Measurements from ENCODE around the gene IL19. TPM values are rescaled to one million over a fixed set of nuclear protein-coding genes. Genes with fewer than 3 reads are reported as not detected.
"Not testable (repeated sequence)": the region's sequence is repeated elsewhere in the genome, so short reads cannot be mapped to it uniquely, and the experiment has no call there.

IL19 gene
- polyA plus RNA-seq, 12 donors: not detected

DNA sequence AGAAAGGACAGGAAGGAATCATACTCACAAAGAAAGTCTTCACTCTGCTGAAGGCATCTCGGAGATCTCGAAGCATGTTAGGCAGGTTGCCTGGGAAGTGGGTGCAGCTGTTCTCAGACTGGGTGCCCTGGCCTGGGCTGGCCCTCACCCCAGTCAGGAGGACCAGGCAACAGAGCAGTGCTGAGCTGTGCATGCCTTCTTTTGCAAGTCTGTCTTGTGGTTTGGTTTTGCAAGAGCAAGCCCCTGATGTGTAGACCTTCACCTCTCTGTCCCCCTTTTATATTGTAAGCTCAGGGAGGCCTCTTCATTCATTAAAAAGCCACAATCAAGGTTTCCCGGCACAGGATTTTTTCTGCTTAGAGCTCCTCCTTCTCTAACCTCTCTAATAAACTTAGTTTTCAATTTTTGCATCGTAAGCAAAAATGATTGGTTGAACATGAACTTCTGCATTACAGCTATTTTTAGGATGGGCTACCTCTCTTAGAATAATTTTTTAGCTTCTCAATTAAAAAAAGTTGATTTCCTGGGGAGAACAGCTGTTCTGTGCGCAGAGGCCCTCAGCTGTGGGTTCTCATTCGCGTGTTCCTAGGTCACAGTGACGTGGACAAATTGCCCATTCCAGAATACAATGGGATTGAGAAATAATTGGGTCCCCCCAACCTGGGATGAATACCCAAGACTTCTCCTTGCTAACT is 1.8 kb downstream of the IL19 start, which contains the start of gene IL10:
Gene IL10 (minus strand): TSS at position 252 of the 695 bp plus-strand sequence. CDS start 59 bp downstream, at position 193.
- no peak for DNase-seq

DNA sequence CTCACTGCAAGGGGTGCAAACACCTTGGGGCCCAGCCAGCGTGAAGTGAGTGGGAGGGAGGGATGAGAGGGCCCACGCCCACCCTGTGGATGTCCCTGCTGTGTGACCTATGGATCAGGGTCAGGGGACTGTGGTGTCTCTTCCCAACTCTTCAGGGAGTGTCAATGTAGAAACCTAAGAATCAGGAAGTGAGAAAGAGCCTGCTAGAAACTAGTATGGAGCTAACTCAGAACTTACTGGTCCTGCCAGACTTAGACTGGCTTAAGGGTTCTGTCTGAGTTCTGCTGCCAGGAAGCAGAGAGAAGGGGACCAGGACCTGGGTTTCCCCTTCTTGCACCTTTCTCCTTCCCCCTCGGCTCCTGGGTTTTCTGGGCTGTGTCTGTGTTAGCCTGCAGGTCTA is 3.5 kb downstream of the IL19 start:
- DNase-seq: no peak

DNA sequence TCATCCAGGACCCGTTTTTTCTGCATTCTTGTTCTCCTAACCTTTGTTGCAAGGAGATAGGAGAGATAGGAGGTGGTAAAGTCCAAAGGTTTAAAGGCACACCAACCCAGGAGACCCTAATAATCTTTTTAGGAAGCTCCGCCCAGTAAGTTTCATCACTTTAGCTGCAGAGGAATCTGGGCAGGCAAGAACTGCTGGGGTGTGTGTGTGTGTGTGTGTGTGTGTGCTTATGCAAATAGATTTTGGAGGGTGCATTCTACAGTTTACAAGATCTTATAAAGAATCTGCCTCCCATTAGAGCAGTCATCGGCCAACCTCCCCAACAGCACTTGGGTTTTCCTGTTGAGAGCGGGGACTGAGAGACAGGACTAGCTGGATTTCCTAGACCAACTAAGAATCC is 5.7 kb downstream of the IL19 start:
- no peak for DNase-seq

DNA sequence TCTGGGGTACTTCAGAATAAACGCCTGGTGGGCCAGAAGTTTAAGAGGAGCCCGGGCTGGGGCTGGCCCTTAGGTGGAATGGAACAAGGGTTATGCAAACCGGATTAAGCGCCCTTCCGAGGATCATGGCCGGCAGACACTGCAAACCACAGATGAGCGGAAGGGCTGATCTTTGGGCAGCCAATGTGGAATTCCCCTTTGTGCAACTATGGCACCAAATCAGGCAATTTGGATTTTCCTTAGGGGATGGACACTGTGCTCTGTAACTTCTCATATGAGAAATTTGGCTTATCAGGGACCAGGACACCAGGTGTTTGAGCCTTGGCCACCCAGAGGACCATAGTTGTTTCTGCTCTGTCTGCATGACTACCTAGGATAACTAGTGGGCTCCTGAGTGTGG is 7.5 kb downstream of the IL19 start:
- DNase-seq: no peak

DNA sequence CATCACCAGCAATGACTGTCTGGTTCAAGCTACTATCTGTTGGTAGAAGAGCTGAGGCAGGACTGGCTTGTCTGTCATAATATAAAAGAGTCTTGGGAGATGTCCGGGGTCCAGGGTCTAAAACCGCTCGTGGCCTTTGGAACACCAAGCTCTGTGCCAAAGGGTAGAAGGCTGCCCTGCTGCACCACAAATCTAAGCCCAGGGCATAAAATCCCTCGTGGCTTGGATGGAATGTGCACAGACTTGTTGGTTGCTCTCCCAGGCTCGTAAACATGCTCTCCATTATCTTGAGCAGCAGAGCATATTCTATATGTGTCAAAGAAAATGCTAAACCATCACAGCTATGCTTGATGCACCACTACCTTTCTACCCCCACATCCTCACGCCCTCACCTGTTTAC is 8.3 kb downstream of the IL19 start:
- DNase-seq: not testable (repeated sequence)

DNA sequence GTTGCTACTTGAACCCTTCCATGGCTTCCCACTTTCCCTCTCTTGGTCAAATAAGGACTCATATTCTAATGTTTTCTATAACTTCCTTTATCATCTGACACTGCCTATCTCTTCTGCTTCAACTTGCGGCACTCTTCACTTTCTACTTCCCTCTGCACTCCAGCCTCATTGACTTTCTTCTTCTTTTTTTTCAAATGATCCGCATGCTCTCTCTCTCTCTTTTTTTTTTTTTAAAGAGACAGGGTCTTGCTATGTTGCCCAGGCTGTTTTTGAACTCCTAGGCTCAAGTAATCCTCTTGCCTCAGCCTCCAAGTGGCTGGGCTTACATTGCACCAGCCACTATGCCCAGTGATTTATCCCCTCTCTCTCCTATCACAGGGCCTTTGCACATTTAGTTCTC is 9.1 kb downstream of the IL19 start:
- no peak for DNase-seq

DNA sequence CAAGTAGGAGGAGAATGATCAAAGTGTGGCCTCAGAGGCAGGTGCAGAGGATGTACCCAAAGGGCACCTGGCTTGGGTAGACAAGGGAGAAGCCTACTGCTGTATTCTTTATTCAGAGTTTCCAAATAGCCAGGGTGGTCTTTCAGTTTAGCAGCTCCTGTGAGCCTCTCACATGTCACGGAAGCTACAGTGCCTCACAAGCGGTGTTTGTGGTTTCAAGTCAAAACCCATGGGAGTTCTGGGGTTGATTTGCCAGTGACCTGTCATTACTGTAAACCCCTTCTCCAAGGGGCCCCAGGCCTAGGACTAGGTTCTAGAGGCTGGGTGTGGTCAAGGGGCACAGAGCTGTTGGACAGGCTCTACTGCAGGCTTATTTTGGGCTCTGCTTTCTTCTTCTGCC is 11.9 kb downstream of the IL19 start:
- DNase-seq: no peak

DNA sequence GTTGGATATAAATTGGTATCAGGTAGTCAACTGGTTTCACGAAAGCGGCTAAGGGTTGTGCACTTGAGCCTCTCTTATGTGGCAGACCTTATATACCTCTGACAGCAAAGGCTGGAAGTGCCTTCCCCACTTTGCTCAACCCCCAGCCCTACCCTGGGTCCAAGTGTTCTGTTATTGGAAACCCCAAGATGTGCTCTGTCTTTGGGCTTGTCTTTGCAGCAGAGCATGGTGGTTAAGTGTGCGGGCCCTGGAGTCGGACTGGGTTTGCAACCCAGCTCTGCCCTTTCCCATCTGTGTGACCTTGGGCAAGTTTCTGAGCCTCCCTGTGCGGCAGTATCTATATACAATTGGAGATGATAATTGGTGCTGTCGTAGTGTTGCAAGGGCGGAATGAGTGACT is 12.9 kb downstream of the IL19 start:
- no peak for DNase-seq

DNA sequence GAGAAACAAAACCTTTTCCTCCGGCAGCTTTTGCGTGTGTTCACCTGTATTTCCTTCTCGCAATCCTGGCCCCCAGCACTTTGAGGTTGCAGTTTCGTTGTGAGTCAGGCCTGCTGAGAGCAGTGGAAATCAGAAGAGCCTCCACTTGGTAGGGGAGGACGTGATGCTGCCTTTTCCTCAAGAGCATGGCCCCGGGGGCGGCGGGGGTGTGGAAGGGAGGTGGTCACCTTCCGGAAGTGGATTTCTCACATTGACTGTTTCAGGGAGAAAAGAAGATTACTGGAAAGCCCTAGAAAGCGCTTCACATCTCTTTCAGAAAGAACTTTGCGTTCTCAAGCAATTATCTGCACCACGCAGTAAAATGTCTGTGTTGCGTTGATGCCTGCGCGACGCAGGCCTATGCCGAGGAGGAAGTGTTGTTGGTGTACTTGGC is 13.9 kb downstream of the IL19 start:
- DNase-seq: no peak

DNA sequence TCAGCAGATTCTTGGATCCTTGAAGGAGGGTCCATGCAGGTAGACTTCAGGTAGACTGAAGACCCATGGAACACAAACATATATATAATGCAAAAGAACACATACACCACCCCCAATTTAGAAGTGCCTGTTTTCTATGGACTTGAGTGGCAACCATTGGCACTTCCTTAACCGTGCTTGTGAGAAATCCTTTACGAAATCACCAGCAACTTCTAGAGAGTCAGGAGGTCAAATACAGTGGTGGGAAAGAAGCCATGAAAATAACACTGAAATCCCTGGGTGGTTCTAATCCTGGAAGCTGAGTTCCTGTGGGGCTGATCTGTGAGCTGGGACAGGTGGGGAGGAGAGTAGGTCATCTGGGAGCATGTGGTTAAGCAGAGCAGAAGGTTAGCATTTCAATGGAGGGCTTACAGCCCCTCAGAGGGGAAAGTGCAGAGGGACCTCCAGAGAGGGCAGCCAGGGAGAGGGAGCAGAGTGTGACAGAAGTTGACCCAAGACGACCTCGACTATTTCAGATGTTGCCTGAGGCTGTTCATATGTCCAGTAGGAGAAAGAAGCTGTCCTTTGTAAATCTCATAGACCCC is 14.7 kb downstream of the IL19 start:
- DNase-seq: no peak

DNA sequence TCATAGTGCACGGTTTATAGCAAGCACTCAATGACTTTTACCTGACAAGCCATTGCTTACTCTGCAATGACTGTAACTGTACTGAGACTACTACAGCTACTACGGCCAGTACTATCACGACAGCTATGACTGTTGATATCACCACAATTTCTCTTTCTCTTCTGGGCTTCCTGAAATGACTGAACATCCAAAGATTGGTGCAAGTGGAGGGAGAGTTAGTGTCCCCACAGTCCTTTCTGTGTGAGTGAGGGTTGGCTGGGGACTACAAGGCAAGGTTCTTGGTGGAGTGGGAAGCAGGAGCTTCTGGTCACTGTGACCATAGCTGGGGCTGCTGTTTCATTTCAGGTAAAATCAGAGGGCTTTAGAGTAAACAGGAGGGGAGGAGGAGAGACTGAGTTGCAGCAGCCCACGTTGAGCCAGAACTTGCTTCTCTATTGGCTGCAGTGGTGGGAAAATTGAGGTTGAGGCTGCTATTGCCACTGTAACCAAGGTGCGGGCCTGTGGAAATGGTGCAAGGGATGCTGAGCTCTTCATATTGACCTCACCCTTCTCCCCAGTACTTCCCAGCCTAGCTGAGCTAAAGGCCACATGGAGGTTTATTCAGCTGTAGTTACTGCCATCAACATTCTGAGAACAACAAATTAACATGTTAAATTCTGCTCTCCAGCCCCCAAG is 15.8 kb downstream of the IL19 start:
- no peak for DNase-seq

DNA sequence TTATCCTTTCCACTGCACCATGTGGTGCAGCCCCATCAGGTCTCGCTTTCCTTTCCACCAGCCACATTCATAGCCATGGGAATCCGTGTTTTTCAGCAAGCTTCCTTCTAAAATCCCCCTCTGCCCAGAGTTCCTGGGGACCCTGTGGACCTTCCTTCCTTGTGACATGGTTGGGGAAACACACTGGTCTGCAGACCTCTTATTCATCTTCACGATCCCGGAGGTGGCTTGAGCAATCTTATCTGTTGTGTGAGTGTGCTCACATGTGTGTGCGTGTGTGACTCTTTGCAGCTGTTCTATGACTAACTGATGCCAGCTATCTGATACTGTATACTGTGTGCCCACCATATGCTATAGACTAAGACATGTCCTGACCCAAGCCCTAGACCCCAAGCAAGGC is 17.3 kb downstream of the IL19 start:
- no peak for DNase-seq

DNA sequence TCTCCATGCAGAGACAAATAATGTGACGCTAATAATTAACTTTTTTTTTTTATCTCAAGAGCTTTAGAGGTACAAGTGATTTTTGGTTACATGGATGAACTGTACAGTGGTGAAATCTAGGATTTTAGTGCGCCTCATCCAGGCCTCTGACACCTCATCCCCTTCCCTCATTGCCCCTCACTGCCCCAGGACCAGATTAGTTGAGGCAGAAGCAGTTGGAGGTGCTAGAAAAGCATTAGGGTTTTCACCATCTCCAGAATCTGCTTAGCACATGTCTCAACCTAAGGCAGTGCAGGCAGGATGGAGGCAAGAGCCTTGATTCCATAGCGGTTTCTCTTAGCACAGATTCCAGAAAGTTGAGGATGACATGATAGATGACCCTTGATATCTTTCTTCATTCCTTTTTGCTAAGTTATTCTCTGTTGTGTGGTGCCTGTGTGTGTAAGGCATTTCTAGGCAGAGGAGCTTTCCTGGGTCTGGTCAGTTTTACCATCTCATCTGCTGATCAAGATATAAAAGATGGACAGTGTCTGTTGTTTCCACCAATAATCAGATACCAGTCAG is 18.0 kb downstream of the IL19 start:
- DNase-seq: no peak

DNA sequence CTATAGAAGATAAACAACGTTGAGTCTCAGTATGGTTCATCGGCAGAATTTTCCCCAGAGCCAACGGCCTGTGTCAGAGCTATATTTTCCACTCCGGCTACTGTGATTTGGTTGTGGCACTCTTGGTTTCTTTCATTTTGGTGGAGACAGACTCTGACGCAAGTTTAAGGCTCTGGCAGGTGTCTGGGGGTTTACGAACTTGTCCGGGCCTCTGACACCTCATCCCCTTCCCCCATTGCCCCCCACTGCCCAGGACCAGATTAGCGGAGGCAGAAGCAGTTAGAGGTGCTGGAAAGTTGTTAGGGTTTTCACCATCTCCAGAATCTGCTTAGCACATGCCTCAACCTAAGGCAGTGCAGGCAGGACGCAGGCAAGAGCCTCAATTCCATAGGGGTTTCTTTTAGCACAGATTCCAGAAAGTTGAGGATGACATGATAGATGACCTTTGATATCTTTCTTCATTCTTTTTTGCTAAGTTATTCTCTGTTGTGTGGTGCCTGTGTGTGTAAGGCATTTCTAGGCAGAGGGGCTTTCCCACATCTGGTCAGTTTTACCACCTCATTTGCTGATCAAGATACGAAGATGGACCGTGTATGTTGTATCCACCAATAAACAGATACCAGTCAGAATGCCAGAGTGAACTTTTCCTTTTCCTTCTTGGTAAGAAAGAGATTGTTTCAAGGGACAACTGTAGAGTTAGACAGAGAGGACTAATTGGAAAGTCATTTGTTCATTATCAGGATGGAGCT is 20.1 kb downstream of the IL19 start:
- no peak for DNase-seq

DNA sequence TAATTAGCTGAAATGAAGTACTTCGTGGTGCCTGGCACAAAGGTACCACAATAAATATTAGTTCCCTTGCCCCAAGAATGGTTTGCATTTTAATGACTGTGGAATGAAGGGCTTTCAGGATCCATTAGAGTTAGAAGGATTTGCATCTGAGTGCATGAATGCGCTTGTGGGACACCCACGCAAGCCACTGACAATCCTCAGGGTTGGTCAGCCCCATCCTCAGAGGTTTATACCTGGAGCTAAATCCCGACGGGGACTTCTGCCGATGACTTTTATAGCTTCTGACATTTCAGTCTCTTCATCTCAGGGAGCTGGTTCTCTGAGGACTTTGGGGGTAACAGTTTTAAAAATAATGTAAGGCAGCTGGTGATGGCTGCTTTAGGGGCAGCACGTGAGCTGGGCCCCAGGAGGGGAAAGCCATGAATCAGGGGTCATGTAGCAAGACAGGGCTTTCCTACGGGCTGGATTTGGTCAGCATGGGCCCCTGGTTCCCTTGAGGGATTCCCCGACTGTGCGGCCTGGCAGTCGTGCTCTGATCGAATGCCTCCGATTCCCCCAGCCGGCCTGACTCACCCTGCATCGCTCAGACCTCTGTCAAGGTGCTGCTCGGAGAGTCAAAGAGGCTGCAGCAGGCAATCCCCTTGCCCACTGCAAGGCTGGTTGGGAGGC is 22.5 kb downstream of the IL19 start:
- DNase-seq: no peak

DNA sequence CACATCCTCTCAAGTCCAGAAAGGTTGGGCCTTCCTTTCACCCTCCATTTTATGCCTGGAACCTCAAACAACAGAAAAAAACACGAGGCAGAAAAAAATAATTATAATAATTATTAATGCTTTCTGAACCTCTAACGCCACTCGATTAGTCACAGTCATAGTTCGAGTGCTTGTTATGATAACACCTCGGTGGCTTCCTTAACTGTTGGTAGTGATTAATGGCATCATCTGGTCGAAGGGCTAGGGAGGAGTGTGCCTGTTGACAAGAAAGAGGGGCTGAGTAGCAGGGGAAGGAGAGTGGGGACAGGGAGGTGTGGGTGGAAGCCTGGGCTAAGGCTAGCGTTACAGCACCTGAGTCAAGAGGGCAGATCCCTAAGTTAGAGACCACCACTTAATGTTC is 23.0 kb downstream of the IL19 start:
- DNase-seq: no peak

DNA sequence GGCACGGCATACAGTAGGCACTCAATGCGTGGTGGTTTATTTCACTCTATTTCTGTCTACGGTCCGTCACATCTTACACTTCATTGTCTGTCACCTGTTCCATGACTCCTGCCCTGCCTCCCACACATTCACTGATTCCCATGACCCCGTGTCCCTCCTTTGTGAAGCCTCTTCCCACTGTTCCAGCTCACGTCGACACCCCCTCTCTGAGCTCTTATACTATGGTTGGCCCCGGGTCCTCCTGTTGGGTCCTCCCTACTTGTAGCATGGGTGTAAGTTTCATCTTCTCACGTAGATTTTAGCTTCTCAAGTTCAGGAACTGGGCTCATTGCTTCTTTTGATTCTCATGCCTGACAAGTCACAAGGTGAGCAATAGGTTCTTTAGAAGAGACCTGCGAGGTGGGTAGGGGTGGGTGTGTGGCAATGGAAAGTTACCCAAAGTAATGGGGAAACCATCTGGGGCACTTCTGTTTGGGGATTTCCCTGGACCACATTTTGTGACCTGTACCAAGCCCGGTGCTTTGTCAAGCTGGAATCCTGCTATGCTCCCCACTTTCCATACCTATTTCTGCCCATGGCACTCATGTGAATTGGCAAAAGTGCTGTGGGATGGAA is 23.8 kb downstream of the IL19 start:
- DNase-seq: no peak

DNA sequence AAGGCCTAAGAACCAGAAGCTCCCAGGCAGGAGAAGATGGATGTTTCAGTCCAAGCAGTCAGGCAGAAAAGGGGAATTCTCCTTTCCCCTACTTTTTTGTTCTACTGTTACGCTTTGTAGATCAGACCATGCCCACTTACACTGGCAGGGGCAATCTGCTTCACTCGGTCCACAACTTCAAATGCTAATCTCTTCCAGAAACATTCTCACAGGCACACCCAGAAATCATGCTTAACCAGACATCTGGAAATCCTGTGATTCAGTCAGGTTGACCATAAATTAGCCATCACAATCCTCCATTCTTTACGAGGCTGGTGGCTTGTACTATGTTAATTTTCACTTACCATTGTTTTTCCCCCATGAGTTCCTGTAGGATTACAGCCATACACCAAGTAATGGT is 25.5 kb downstream of the IL19 start:
- DNase-seq: no peak

DNA sequence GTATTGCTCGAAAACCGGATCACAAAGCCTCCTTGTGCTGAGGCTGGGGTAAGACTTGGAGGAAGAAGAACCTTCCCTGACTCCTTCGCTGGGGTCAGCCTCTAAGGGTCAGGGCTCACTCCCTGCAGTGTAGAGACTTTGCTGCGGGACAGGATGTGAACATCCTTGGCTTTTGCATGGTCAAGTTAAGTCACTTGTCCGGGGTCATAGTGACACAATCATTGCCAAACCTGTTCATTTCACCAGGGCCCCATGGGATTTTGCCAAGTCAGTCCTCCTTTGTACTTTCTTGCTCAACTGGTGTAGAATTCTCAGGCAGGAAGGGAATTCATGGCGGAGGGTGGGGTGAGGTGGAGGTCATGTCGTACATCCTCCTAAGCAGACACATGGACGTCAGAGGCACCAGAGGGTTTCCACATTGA is 26.4 kb downstream of the IL19 start:
- no peak for DNase-seq

DNA sequence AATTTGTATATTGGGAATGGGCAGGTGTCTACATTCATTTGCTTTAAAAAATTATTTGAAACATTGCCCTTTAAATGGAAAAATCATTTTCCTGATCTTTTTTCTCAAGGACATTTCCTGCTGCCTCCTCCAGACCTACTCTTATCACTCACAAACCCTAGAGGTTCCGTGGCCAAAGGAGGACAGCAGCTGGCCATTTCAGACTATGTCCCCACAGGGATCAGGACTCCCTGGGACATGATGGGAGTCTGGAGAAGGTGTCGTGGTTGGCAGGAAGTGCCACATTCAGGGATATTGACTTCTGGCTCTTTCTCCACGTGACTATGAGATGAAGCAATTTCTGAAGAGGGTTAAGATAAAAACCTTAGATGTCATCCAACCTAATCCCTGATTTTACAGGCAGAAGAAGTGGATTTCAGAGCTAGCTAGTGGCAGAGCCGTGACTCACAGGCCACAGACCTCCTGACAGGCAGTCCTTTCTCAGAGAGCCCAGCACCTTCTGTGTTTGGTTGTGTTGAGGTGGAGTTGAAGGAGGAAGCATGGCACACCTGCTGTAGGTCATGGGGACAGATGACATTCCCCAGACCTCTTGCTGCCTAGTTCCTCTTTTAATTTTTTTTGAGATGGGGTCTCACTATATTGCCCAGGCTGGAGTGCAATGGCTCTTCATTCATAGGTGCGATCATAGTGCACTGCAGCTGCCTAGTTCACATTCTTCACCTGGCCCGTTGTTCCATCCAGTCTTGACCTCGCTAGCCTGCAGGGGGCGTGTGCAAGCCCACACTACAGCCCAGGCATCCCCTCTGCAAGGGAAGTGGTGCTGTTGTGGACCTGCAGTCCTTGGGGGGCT is 27.2 kb downstream of the IL19 start:
- DNase-seq: no peak
